WI38 (cell line): ENCODE results near the gene SUGCT.
A peak's percentile ranks its signal among the peaks of the same experiment; 100 is the strongest.

ENCODE experiments used
- H3K4me3 ChIP-seq: 2 replicates; pipeline ENCODE4 v1.5.1; 2011; ENCODE audit warnings: low read depth, mild to moderate bottlenecking, control low read depth, low read length
- CTCF ChIP-seq: IDR thresholded peaks from 2 replicates; pipeline ENCODE4 v1.5.1; 2012; ENCODE audit warnings: low read depth, mild to moderate bottlenecking, control low read depth, low read length

Gene SUGCT

GRCh38 chr7:40757109-40757508 lies 622.3 kb downstream of the SUGCT start:
- no peak overlapping the region for H3K4me3 ChIP-seq
- TF ChIP-seq CTCF = no peak

- no peak overlapping the region for H3K4me3 ChIP-seq
- TF ChIP-seq CTCF = no peak
These were observed 623.8 kb downstream of the SUGCT start for GRCh38 chr7:40758590-40758989.

- no peak overlapping the region for H3K4me3 ChIP-seq
- no peak for TF ChIP-seq CTCF
These were observed 625.6 kb downstream of the SUGCT start for GRCh38 chr7:40760293-40760964.

GRCh38 chr7:40760987-40761386 lies 626.2 kb downstream of the SUGCT start:
- no peak overlapping the region for H3K4me3 ChIP-seq
- TF ChIP-seq CTCF = no peak

GRCh38 chr7:40761762-40762560 lies 627.2 kb downstream of the SUGCT start:
- TF ChIP-seq CTCF = no peak
- no peak overlapping the region for H3K4me3 ChIP-seq

- TF ChIP-seq CTCF = peak; percentile 48; the same call in 1 of the 2 replicates
- H3K4me3 ChIP-seq = peak overlapping the region; percentile 43
These were observed 628.8 kb downstream of the SUGCT start for GRCh38 chr7:40763319-40764287.
